Upper lobe of right lung (tissue), 1 donor: ENCODE data around the gene PRKCE. TPM values are rescaled to one million over a fixed set of nuclear protein-coding genes. Genes with fewer than 3 reads are reported as not detected.

Experiments
- ATAC-seq: fragments of 200-7000 bp; cut with Tn5 transposase; one replicate; pipeline ENCODE4 v1.9.1; 2020; ENCODE audit warnings: mild to moderate bottlenecking, moderate library complexity
- DNase-seq: peaks from one replicate; pipeline ENCODE4 v3.0.0-alpha.2; 2020
- H3K27ac ChIP-seq: fragments of 200-600 bp; one replicate; pipeline ENCODE4 v1.8.0; 2022
- H3K27me3 ChIP-seq: fragments of 200-600 bp; one replicate; pipeline ENCODE4 v1.8.0; 2022; ENCODE audit warnings: mild to moderate bottlenecking
- H3K36me3 ChIP-seq: fragments of 200-600 bp; one replicate; pipeline ENCODE4 v1.8.0; 2022
- H3K4me1 ChIP-seq: fragments of 200-600 bp; one replicate; pipeline ENCODE4 v1.8.0; 2022
- H3K4me3 ChIP-seq: fragments of 200-600 bp; one replicate; pipeline ENCODE4 v1.8.0; 2022; ENCODE audit warnings: mild to moderate bottlenecking
- H3K9me3 ChIP-seq: fragments of 200-600 bp; one replicate; pipeline ENCODE4 v1.8.0; 2022
- CTCF ChIP-seq: fragments of 200-600 bp; IDR thresholded peaks from one replicate; pipeline ENCODE4 v1.8.0; 2022; ENCODE audit warnings: antibody characterized with exemption
- intact Hi-C: fragments of 100-400 bp; cut with DNase I; formaldehyde crosslinking; loops from one replicate; pipeline ENCODE4 v1.11.0; 2022
- total RNA-seq: library from RNA; stranded (reverse); fragmentation: NEBNext Ultra II Directional; extraction: Animal tissue kit (Norgen Biotek cat#: 25700); gene quantifications from one replicate; pipeline ENCODE4 v1.2.1, GENCODE V29; 2021
- donor health status: DM: no; HTN: yes; CAD: no; lungs with severe emphysema.

Gene PRKCE
- total RNA-seq, 1 donor from 2014 or later: 65.6 TPM

GRCh38 chr2:45869165-45869501, 217.7 kb downstream of the PRKCE start:
- no peak for TF ChIP-seq CTCF
- H3K4me1 ChIP-seq: no peaks in the 10 kb centered on the region
- H3K36me3 ChIP-seq: no peaks in the 10 kb centered on the region
- DNase-seq: no peak
- H3K9me3 ChIP-seq: no peaks in the 10 kb centered on the region
- no peak for ATAC-seq
- intact Hi-C loops: no loop called here
- H3K4me3 ChIP-seq: no peak overlapping the region
- H3K27me3 ChIP-seq: no peaks in the 10 kb centered on the region
- H3K27ac ChIP-seq: no peak overlapping the region

- DNase-seq (no peak), ATAC-seq (no peak)
- H3K4me1 ChIP-seq: no peaks in the 10 kb centered on the region
- no peaks in the 10 kb centered on the region for H3K27me3 ChIP-seq
- H3K27ac ChIP-seq: no peak overlapping the region
- H3K36me3 ChIP-seq: no peaks in the 10 kb centered on the region
- H3K9me3 ChIP-seq: peaks cover 2% of the 10 kb centered on the region
- TF ChIP-seq CTCF: no peak
- intact Hi-C loops: no loop called here
- H3K4me3 ChIP-seq: no peak overlapping the region
Observed at GRCh38 chr2:45871025-45871424, 219.6 kb downstream of the PRKCE start.

- DNase-seq (no peak), ATAC-seq (no peak)
- no peaks in the 10 kb centered on the region for H3K36me3 ChIP-seq
- no peak overlapping the region for H3K27ac ChIP-seq
- no peak for TF ChIP-seq CTCF
- no peaks in the 10 kb centered on the region for H3K4me1 ChIP-seq
- no peaks in the 10 kb centered on the region for H3K27me3 ChIP-seq
- H3K4me3 ChIP-seq: no peak overlapping the region
- H3K9me3 ChIP-seq: peaks cover 7% of the 10 kb centered on the region
- intact Hi-C loops: no loop called here
Observed at GRCh38 chr2:45871541-45871940, 220.1 kb downstream of the PRKCE start.

DNA sequence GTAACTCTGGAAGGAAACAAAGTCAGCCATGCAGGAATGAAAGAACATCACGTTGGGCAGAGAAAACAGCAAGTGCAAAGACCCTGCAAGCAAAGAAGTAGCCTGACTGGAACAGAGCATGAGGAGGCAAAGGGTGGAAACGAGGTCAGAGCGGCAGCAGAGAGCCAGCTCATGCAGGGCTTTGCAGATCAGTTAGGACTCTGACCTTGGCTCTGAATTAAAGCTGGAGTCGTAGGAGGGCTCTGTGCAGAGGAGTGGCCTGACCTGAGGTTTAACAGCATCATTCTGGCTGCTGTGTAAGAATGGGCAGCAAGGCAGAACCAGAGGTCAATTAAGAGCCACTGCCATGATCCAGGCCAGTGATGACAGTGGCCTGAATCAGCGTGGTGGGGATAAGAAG, 220.7 kb downstream of the PRKCE start:
- Histone ChIP-seq H3K27ac (no peak overlapping the region), H3K4me1 (no peaks in the 10 kb centered on the region), H3K36me3 (no peaks in the 10 kb centered on the region), H3K27me3 (no peaks in the 10 kb centered on the region), H3K9me3 (peaks cover 7% of the 10 kb centered on the region), H3K4me3 (no peak overlapping the region)
- no peak for TF ChIP-seq CTCF
- no peak for DNase-seq
- no peak for ATAC-seq
- intact Hi-C loops: no loop called here

GRCh38 chr2:45874344-45874743, 222.9 kb downstream of the PRKCE start:
- H3K27me3 ChIP-seq: no peaks in the 10 kb centered on the region
- ATAC-seq (peak; percentile 65), DNase-seq (no peak)
- peaks cover 7% of the 10 kb centered on the region for H3K9me3 ChIP-seq
- intact Hi-C loops: no loop called here
- H3K36me3 ChIP-seq: no peaks in the 10 kb centered on the region
- H3K27ac ChIP-seq: no peak overlapping the region
- TF ChIP-seq CTCF: no peak
- no peak overlapping the region for H3K4me3 ChIP-seq
- H3K4me1 ChIP-seq: no peaks in the 10 kb centered on the region

GRCh38 chr2:45876611-45877010, 225.1 kb downstream of the PRKCE start:
- no peak for TF ChIP-seq CTCF
- intact Hi-C loops: no loop called here
- Histone ChIP-seq H3K36me3 (no peaks in the 10 kb centered on the region), H3K4me1 (no peaks in the 10 kb centered on the region), H3K4me3 (no peak overlapping the region), H3K9me3 (peaks cover 7% of the 10 kb centered on the region), H3K27ac (no peak overlapping the region), H3K27me3 (no peaks in the 10 kb centered on the region)
- no peak for DNase-seq
- no peak for ATAC-seq
